Measurements from ENCODE around the gene DHX15.

Gene DHX15

GRCh38 chr4:24582235-24582832, 2.0 kb downstream of the DHX15 start:
- DNase-seq = no peak

GRCh38 chr4:24578364-24578763, 6.0 kb downstream of the DHX15 start:
- DNase-seq = no peak

GRCh38 chr4:24576276-24576675, 8.1 kb downstream of the DHX15 start:
- DNase-seq = no peak

GRCh38 chr4:24574236-24574635, 10.1 kb downstream of the DHX15 start:
- DNase-seq = no peak

- no peak for DNase-seq
Measured at GRCh38 chr4:24573582-24573981, 10.8 kb downstream of the DHX15 start.

GRCh38 chr4:24570574-24571236, 13.6 kb downstream of the DHX15 start:
- DNase-seq = no peak

GRCh38 chr4:24570172-24570571, 14.2 kb downstream of the DHX15 start:
- DNase-seq = no peak

GRCh38 chr4:24569662-24570061, 14.7 kb downstream of the DHX15 start:
- DNase-seq = no peak

- no peak for DNase-seq
Measured at GRCh38 chr4:24568425-24568824, 15.9 kb downstream of the DHX15 start.

- DNase-seq = no peak
Measured at GRCh38 chr4:24565054-24565453, 19.3 kb downstream of the DHX15 start.

GRCh38 chr4:24564488-24564887, 19.9 kb downstream of the DHX15 start:
- DNase-seq = no peak

GRCh38 chr4:24561438-24562139, 22.8 kb downstream of the DHX15 start:
- no peak for DNase-seq

- DNase-seq = no peak
Measured at GRCh38 chr4:24560868-24561368, 23.4 kb downstream of the DHX15 start.

- DNase-seq = no peak
Measured at GRCh38 chr4:24559889-24560288, 24.5 kb downstream of the DHX15 start.

GRCh38 chr4:24559032-24559821, 25.1 kb downstream of the DHX15 start:
- no peak for DNase-seq

GRCh38 chr4:24557026-24558025, 27.0 kb downstream of the DHX15 start:
- DNase-seq = no peak

- no peak for DNase-seq
Measured at GRCh38 chr4:24551492-24552289, 32.7 kb downstream of the DHX15 start.

GRCh38 chr4:24550441-24551175, 33.7 kb downstream of the DHX15 start:
- DNase-seq = no peak

- DNase-seq = no peak
Measured at GRCh38 chr4:24547979-24548378, 36.4 kb downstream of the DHX15 start.
